ENCODE measurements around the gene OPHN1. TPM values are rescaled to one million over a fixed set of nuclear protein-coding genes. Genes with fewer than 3 reads are reported as not detected.

The OPHN1 gene
- polyA plus RNA-seq, 3 donors = 0.20 to 0.82 (median 0.73) TPM

- intact Hi-C loops (cut with micrococcal nuclease) = no loop called here
- Histone ChIP-seq H3K36me3 (replicated peaks in 1 of 2; ENCODE audit: control insufficient read depth in 1 of 2, insufficient read depth in 2 of 2, low read length in 2 of 2) (no peaks in the 10 kb centered on the region), H3K9ac (ENCODE audit: insufficient read depth, low read length, poor library complexity, severe bottlenecking) (no peak overlapping the region), H3K4me3 (replicated peaks in 1 of 3; ENCODE audit: low read depth in 2 of 3, low read length in 3 of 3) (no peak overlapping the region), H4K20me1 (ENCODE audit: insufficient read depth, low read length) (no peaks in the 10 kb centered on the region), H3K79me2 (ENCODE audit: insufficient read depth, low read length) (no peaks in the 10 kb centered on the region), H2AFZ (ENCODE audit: insufficient read depth, low read depth, low read length, poor library complexity, severe bottlenecking) (no peak overlapping the region), H3K9me3 (replicated peaks in 1 of 2; ENCODE audit: control insufficient read depth in 1 of 2, insufficient read depth in 1 of 2, low read length in 2 of 2) (no peaks in the 10 kb centered on the region), H3K4me1 (ENCODE audit: control insufficient read depth in 1 of 2, insufficient read depth in 2 of 2, low read length in 2 of 2) (no peaks in the 10 kb centered on the region), H3K27me3 (ENCODE audit: control insufficient read depth in 2 of 2, insufficient read depth in 2 of 2, low read length in 2 of 2) (no peaks in the 10 kb centered on the region), H3K4me2 (replicated peaks; ENCODE audit: extremely low read depth, low read length, poor library complexity, severe bottlenecking) (no peak overlapping the region), H3K27ac (ENCODE audit: low read depth in 1 of 2, low read length in 2 of 2) (no peak overlapping the region)
- H3K4me3 Mint-ChIP-seq = no peak overlapping the region
- no CpG with 5 or more reads among the region's 2 CpGs for WGBS (ENCODE audit: insufficient coverage)
- no peaks in the 10 kb centered on the region for H3K4me1 Mint-ChIP-seq
- no peak for DNase-seq
- H3K9me3 Mint-ChIP-seq = peaks cover 0 to 3% (median 0%) of the 10 kb centered on the region in 7 donors
- H3K36me3 Mint-ChIP-seq = no peaks in the 10 kb centered on the region
- no peak overlapping the region for H3K27ac Mint-ChIP-seq
- peaks cover 0 to 2% (median 0%) of the 10 kb centered on the region in 3 donors for H3K27me3 Mint-ChIP-seq (ENCODE audit: low read depth in 3 of 3)
- TF ChIP-seq CTCF (IDR thresholded peaks at IDR 0.05) = no peak
Measured at GRCh38 chrX:68249903-68250302, 183.4 kb downstream of the OPHN1 start.

GRCh38 chrX:68249401-68249831 is 183.9 kb downstream of the OPHN1 start:
- H4K20me1 ChIP-seq (ENCODE audit: insufficient read depth, low read length) = no peaks in the 10 kb centered on the region
- H3K79me2 ChIP-seq (ENCODE audit: insufficient read depth, low read length) = no peaks in the 10 kb centered on the region
- H3K36me3 ChIP-seq (replicated peaks in 1 of 2; ENCODE audit: control insufficient read depth in 1 of 2, insufficient read depth in 2 of 2, low read length in 2 of 2) = no peaks in the 10 kb centered on the region
- intact Hi-C loops (cut with micrococcal nuclease) = no loop called here
- Mint-ChIP-seq H3K36me3 (no peaks in the 10 kb centered on the region), H3K27ac (no peak overlapping the region), H3K4me3 (no peak overlapping the region), H3K9me3 (no peaks in the 10 kb centered on the region), H3K4me1 (no peaks in the 10 kb centered on the region), H3K27me3 (ENCODE audit: low read depth in 3 of 3) (peaks cover 0 to 2% (median 0%) of the 10 kb centered on the region in 3 donors)
- H3K9me3 ChIP-seq (replicated peaks in 1 of 2; ENCODE audit: control insufficient read depth in 1 of 2, insufficient read depth in 1 of 2, low read length in 2 of 2) = no peaks in the 10 kb centered on the region
- H2AFZ ChIP-seq (ENCODE audit: insufficient read depth, low read depth, low read length, poor library complexity, severe bottlenecking) = no peak overlapping the region
- no peak for TF ChIP-seq CTCF (IDR thresholded peaks at IDR 0.05)
- WGBS (ENCODE audit: insufficient coverage) = no CpG with 5 or more reads among the region's 5 CpGs
- H3K27me3 ChIP-seq (ENCODE audit: control insufficient read depth in 2 of 2, insufficient read depth in 2 of 2, low read length in 2 of 2) = no peaks in the 10 kb centered on the region
- no peak overlapping the region for H3K9ac ChIP-seq (ENCODE audit: insufficient read depth, low read length, poor library complexity, severe bottlenecking)
- H3K27ac ChIP-seq (ENCODE audit: low read depth in 1 of 2, low read length in 2 of 2) = no peak overlapping the region
- no peaks in the 10 kb centered on the region for H3K4me1 ChIP-seq (ENCODE audit: control insufficient read depth in 1 of 2, insufficient read depth in 2 of 2, low read length in 2 of 2)
- no peak overlapping the region for H3K4me2 ChIP-seq (replicated peaks; ENCODE audit: extremely low read depth, low read length, poor library complexity, severe bottlenecking)
- no peak for DNase-seq
- H3K4me3 ChIP-seq (replicated peaks in 1 of 3; ENCODE audit: low read depth in 2 of 3, low read length in 3 of 3) = no peak overlapping the region

Data from CD14-positive monocyte (primary cell).